GM10266 (cell line): ENCODE measurements around the gene CENPH.

Source experiments
- DNase-seq: peaks from one replicate; pipeline ENCODE4 v3.0.0; 2012; ENCODE audit errors: extremely low spot score
- TF ChIP-seq, protein P1 (sequence below): IDR thresholded peaks from 2 replicates; pipeline ENCODE4 v1.5.1; 2012; ENCODE audit warnings: mild to moderate bottlenecking, low read depth; ENCODE audit not compliant: control insufficient read depth, insufficient read depth; ENCODE audit errors: missing control alignments

CENPH gene

DNA sequence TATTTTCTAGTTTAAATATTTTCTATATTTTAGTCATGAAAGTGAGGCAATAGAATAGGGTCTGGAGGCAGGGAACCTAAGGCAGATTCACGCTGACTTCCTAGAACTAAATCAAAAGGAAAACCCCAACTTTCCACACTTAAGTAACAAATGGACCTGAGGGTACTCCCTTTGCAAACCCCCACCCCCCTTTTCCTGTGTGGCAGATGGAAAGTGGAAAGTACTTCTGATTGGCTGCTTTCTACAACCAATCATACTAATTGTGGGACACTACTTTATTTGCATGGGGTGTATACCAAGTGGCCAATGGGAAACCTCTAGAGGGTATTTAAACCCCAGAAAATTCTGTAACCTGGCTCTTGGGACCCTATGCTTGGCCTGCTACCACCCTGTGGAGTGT lies 4.8 kb upstream of the CENPH start:
- DNase-seq: no peak
- TF ChIP-seq, protein P1, sequence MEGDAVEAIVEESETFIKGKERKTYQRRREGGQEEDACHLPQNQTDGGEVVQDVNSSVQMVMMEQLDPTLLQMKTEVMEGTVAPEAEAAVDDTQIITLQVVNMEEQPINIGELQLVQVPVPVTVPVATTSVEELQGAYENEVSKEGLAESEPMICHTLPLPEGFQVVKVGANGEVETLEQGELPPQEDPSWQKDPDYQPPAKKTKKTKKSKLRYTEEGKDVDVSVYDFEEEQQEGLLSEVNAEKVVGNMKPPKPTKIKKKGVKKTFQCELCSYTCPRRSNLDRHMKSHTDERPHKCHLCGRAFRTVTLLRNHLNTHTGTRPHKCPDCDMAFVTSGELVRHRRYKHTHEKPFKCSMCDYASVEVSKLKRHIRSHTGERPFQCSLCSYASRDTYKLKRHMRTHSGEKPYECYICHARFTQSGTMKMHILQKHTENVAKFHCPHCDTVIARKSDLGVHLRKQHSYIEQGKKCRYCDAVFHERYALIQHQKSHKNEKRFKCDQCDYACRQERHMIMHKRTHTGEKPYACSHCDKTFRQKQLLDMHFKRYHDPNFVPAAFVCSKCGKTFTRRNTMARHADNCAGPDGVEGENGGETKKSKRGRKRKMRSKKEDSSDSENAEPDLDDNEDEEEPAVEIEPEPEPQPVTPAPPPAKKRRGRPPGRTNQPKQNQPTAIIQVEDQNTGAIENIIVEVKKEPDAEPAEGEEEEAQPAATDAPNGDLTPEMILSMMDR: no peak

DNA sequence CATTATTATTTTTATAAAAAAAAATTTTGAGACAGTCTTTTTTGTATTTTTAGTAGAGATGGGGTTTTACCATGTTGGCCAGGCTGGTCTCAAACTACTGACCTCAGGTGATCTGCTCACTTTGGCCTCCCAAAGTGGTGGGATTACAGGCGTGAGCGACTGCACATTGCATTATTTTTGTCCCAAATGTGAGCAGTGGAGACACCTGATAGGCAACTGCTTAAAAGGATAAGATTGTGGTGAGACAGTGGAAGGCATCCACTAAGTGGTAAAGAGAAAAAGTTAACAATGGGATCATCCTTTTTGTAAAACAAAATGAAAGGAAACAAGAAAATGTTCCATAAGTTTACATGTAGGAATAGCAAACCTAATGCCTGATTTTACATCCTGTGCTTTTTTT lies 2.0 kb upstream of the CENPH start:
- TF ChIP-seq, protein P1: no peak

DNA sequence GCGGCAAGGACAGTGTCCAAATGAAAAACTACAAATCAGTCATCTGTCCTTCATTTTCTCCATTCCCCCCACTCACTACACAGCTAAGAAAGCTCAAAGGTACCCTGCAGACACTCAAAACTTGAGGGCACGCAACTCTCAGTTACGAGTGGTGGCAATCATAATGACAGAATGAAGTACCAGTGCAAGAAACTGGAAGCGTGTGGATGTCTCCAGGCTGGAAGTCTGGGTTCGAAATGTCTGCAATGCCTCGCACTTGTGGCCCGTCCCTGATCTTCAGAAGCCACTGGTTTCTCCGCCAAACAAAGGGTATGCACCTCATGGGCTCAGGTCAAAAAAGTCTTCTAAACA lies 597 bp upstream of the CENPH start:
- no peak for DNase-seq
- TF ChIP-seq, protein P1: no peak

More for the DNA sequence above, 2.0 kb upstream of the CENPH start:
- no peak for DNase-seq

DNA sequence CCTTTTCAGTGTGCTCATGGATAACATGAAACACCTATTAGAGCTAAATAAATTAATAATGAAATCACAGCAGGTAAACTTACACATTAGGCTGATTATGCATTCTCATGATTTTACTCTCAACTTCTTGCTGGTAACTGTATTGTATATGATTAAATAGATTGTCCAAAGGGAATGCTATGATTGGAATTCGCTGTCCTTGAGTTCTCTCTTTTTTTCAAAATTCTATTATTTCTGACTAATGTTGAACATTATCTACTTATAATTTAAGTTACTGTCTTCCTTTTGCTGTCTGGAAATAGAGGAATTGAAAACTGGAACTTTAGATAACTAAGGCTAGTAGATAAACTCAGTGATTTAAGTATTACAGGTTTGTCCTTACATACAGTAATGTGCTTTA lies 13.1 kb downstream of the CENPH start:
- TF ChIP-seq, protein P1: no peak
- no peak for DNase-seq

DNA sequence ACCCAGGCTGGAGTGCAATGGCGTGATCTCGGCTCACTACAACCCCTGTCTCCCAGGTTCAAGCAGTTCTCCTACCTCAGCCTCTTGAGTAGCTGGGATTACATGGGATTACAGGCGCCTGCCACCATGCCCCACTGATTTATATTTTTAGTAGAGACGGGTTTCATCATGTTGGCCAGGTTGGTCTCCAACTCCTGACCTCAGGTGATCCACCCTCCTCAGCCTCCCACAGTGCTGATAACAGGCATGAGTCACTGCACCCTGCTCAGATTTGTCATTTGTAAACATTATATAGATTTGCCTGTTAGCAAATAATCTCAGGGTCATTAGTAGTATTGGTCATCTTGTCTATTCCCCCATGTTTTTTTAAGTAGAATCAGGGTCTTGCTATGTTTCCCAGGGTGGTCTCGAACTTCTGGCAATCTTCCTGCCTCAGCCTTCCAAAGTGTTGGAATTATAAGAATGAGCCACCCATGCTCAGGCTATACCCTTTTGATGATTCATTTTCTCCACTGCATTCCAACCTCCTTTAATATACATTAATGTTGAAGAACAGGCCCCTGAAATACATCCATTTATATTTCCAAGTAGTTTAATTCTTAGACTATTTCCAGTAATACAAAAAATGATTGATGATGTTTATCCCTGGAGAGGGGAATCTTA lies 17.3 kb downstream of the CENPH start:
- DNase-seq: no peak
- TF ChIP-seq, protein P1: no peak

DNA sequence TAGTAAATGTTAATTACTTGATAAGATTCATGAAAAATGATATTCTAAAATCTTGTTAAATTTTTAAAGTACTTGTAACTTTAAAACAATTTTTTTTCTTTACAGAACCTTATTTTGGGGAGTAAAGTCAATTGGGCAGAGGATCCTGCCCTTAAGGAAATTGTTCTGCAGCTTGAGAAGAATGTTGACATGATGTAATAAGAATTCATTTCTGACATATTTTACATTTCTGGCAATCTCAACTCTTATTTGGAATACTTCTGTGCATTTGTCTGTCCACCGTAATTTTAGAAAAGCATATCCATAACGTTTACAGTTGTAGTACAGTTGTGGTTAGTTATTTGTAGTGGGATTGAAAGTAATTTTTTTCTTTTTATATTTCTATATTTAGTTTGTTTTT lies 20.2 kb downstream of the CENPH start:
- TF ChIP-seq, protein P1: no peak
- no peak for DNase-seq

DNA sequence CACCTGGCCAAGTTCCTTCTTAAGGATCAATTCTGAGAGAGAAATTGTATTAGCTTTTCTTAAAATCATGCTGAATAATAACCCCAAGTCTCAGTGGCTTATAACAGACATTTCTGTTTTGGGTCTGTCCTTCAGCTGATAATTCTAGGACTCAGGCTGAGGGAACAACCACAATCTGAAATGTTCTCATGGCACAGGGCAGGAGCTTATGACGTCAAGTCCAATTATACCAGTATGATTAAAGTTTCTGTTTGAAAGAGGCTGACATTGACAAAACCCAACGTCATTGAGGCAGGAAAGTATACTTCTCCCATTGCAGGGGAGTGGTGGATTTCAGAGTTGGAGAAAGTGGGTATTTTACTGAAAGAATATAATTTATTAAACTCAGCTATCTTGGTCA lies 21.8 kb downstream of the CENPH start:
- DNase-seq: no peak
- TF ChIP-seq, protein P1: no peak
